HCT116 (cell line): Measurements from ENCODE around the gene DOCK1. TPM values are rescaled to one million over a fixed set of nuclear protein-coding genes. Genes with fewer than 3 reads are reported as not detected.

Experiments
- ATAC-seq: fragments of 200-7000 bp; cut with Tn5 transposase; 2 replicates; pipeline ENCODE4 v1.9.1; 2020; ENCODE audit warnings: mild to moderate bottlenecking, moderate library complexity
- BruUV-seq: library from RNA; stranded (reverse); fragments of 400-500 nt; replicated peaks from 2 replicates; lab custom pipeline; 2021; lab: Mats Ljungman, UMichigan
- CTCF ChIA-PET: fragments of 300-600 bp; sonication (Branson Sonifier 250); formaldehyde crosslinking; loops from one replicate; lab custom pipeline; 2021; ENCODE audit warnings: antibody characterized with exemption; lab: Charles Lee
- POLR2A ChIA-PET: fragments of 300-600, 350-600 bp; sonication (Branson Sonifier 250); formaldehyde crosslinking; loops from one replicate; lab custom pipeline; 2021; ENCODE audit warnings: antibody characterized with exemption; lab: Charles Lee
- RAD21 ChIA-PET, 2 experiments: fragments of 300-600 bp; sonication (Branson Sonifier 250); formaldehyde crosslinking; loops; one replicate each; lab custom pipeline; 2023; ENCODE audit warnings: low total read pairs in 2 of 2; ENCODE audit not compliant: uncharacterized antibody in 2 of 2, unreplicated experiment in 2 of 2, low non-redundant PET in 1 of 2; lab: Charles Lee
- DNase-seq: peaks from one replicate; pipeline ENCODE4 v3.0.0-alpha.2; 2010; ENCODE audit warnings: low read depth, low spot score
- H2AFZ ChIP-seq: fragments of 200-600 bp; shearing (Covaris generic), sonication (generic); 2 replicates; pipeline ENCODE4 v1.6.1; 2017; ENCODE audit warnings: low read depth, mixed run types, mixed read lengths, antibody characterized with exemption, low read length; ENCODE audit not compliant: poor library complexity, severe bottlenecking
- H3K27ac ChIP-seq: 2 replicates; pipeline ENCODE4 v1.5.1; 2012; ENCODE audit warnings: low read depth, low read length
- H3K27me3 ChIP-seq: fragments of 200-600 bp; sonication (generic); 2 replicates; pipeline ENCODE4 v1.6.1; 2016; ENCODE audit warnings: mixed run types, low read length, mixed read lengths; ENCODE audit not compliant: insufficient read depth
- H3K36me3 ChIP-seq, 2 experiments: fragments of 200-500 bp in 1 of 2; fragments of 200-600 bp in 1 of 2; sonication (Bioruptor generic) in 1 of 2; sonication (generic) in 1 of 2; 2 replicates each; pipeline versions ENCODE4 v1.5.1 to v1.6.1; 2014 to 2016; ENCODE audit warnings: low read length in 2 of 2, inconsistent platforms in 1 of 2, mixed read lengths in 1 of 2, mixed run types in 1 of 2; ENCODE audit not compliant: insufficient read depth in 2 of 2, control insufficient read depth in 1 of 2
- H3K4me1 ChIP-seq, 2 experiments: fragments of 200-600 bp in 1 of 2; sonication (generic) in 1 of 2; 2 replicates each; pipeline versions ENCODE4 v1.5.1 to v1.6.1; 2012 to 2017; ENCODE audit warnings: low read length in 2 of 2, inconsistent platforms in 1 of 2, mild to moderate bottlenecking in 1 of 2, mixed read lengths in 1 of 2, mixed run types in 1 of 2, moderate library complexity in 1 of 2; ENCODE audit not compliant: insufficient read depth in 2 of 2, control insufficient read depth in 1 of 2
- H3K4me2 ChIP-seq: fragments of 200-600 bp; sonication (generic); 2 replicates; pipeline ENCODE4 v1.6.1; 2017; ENCODE audit warnings: mixed run types, low read length, mixed read lengths
- H3K4me3 ChIP-seq, 2 experiments: fragments of 200-600 bp in 1 of 2; sonication (generic) in 1 of 2; replicated peaks in 1 of 2; 2 replicates each; pipeline ENCODE4 v1.5.1; 2011 to 2016; ENCODE audit warnings: low read length in 2 of 2, control low read depth in 1 of 2, low read depth in 1 of 2, mild to moderate bottlenecking in 1 of 2, mixed read lengths in 1 of 2, mixed run types in 1 of 2
- H3K79me2 ChIP-seq: fragments of 200-600 bp; sonication (generic); 2 replicates; pipeline ENCODE4 v1.6.1; 2017; ENCODE audit warnings: mild to moderate bottlenecking, mixed run types, low read length, moderate library complexity, mixed read lengths; ENCODE audit not compliant: insufficient read depth
- H3K9ac ChIP-seq: fragments of 200-600 bp; sonication (generic); 2 replicates; pipeline ENCODE4 v1.6.1; 2016; ENCODE audit warnings: low read length, mixed read lengths
- H3K9me2 ChIP-seq: fragments of 200-600 bp; sonication (generic), shearing (Covaris generic); 2 replicates; pipeline ENCODE4 v1.6.1; 2017; ENCODE audit warnings: mixed run types, mild to moderate bottlenecking, moderate library complexity; ENCODE audit not compliant: insufficient read depth
- H3K9me3 ChIP-seq, 2 experiments: fragments of 200-500 bp in 1 of 2; fragments of 200-600 bp in 1 of 2; sonication (Bioruptor generic) in 1 of 2; sonication (generic) in 1 of 2; 2 replicates each; pipeline ENCODE4 v1.6.1; 2014 to 2017; ENCODE audit warnings: low read length in 2 of 2, mixed read lengths in 2 of 2, inconsistent platforms in 1 of 2, low read depth in 1 of 2, mild to moderate bottlenecking in 1 of 2, mixed run types in 1 of 2, moderate library complexity in 1 of 2; ENCODE audit not compliant: control insufficient read depth in 1 of 2, insufficient read depth in 1 of 2
- H4K20me1 ChIP-seq: fragments of 200-600 bp; sonication (generic), shearing (Covaris generic); 2 replicates; pipeline ENCODE4 v1.6.1; 2017; ENCODE audit warnings: mixed run types, mild to moderate bottlenecking, moderate library complexity; ENCODE audit not compliant: insufficient read depth
- EGR1 ChIP-seq: IDR thresholded peaks from 2 replicates; pipeline ENCODE4 v1.6.1; 2012; ENCODE audit warnings: low read depth
- EZH2phosphoT487 ChIP-seq: fragments of 200-600 bp; IDR thresholded peaks from 2 replicates; pipeline ENCODE4 v1.6.1; 2018; ENCODE audit warnings: antibody characterized with exemption, borderline replicate concordance
- POLR2AphosphoS5 ChIP-seq: IDR thresholded peaks from 2 replicates; pipeline ENCODE4 v1.6.1; 2011; ENCODE audit warnings: mild to moderate bottlenecking, low read depth, low read length, moderate library complexity
- RAD21 ChIP-seq: IDR thresholded peaks from 2 replicates; pipeline ENCODE4 v1.6.1; 2012; ENCODE audit warnings: low read depth, mild to moderate bottlenecking
- SP1 ChIP-seq: IDR thresholded peaks from 2 replicates; pipeline ENCODE4 v1.6.1; 2012; ENCODE audit warnings: low read depth
- SRF ChIP-seq: IDR thresholded peaks from 2 replicates; pipeline ENCODE4 v1.6.1; 2012; ENCODE audit warnings: low read depth
- TCF7L2 ChIP-seq: IDR thresholded peaks from 2 replicates; pipeline ENCODE4 v1.7.0; 2011; ENCODE audit warnings: borderline replicate concordance, inconsistent platforms; ENCODE audit not compliant: insufficient read depth, insufficient read length; ENCODE audit errors: extremely low read depth
- YY1 ChIP-seq: IDR thresholded peaks from 2 replicates; pipeline ENCODE4 v1.6.1; 2011; ENCODE audit warnings: low read length, low read depth, moderate library complexity, mild to moderate bottlenecking; ENCODE audit not compliant: insufficient replicate concordance; ENCODE audit errors: extremely low read depth
- intact Hi-C: fragments of 100-400 bp; cut with micrococcal nuclease; formaldehyde crosslinking; loops from 2 replicates; pipeline ENCODE4 v1.10.0; 2022
- total RNA-seq: library from RNA; stranded (reverse); gene quantifications from one replicate; pipeline ENCODE4 v1.2.1, GENCODE V29; 2021; ENCODE audit not compliant: unreplicated experiment
- TF ChIP-seq, protein P1 (sequence below), 3 experiments: fragments of 200-600 bp in 1 of 3; sonication (generic) in 1 of 3; IDR thresholded peaks in 2 of 3; conservative IDR thresholded peaks in 1 of 3; 2 replicates each; pipeline ENCODE4 v1.5.1; 2012 to 2017; ENCODE audit warnings: low read depth in 2 of 3, low read length in 2 of 3, antibody characterized with exemption in 1 of 3, borderline replicate concordance in 1 of 3, control low read depth in 1 of 3, mild to moderate bottlenecking in 1 of 3, mixed read lengths in 1 of 3, mixed run types in 1 of 3, moderate library complexity in 1 of 3; ENCODE audit not compliant: insufficient read depth in 1 of 3
- TF ChIP-seq, protein P2 (sequence below): IDR thresholded peaks from 2 replicates; pipeline ENCODE4 v1.6.1; 2012
- TF ChIP-seq, protein P3 (sequence below): IDR thresholded peaks from 2 replicates; pipeline ENCODE4 v1.6.1; 2011; ENCODE audit warnings: mild to moderate bottlenecking, low read length, moderate library complexity; ENCODE audit not compliant: insufficient replicate concordance; ENCODE audit errors: extremely low read depth

DOCK1 gene
- total RNA-seq, 1 experiment from 2014 or later = 46.5 TPM

DNA sequence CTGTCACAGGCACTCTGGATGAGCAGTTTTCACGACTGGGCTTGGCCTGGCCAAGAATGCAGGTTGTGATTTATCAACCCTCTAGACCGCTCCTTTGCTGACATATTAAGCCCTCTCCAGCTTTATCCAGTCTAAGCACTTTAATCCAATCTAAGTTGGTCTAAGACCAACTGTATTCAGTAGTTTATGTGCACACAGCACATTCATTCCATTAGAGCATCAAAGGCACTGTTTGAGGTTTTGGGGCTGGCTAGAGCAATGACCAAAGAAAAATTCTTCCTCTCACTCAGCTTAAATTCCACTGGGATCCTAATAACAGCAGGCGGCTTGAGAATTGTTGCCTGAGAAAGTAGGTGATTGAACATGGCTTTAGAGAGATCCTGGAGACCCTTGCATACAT is 467.1 kb downstream of the DOCK1 start:
- no peak overlapping the region for H3K4me2 ChIP-seq
- H3K9me2 ChIP-seq = no peaks in the 10 kb centered on the region
- no peak overlapping the region for H2AFZ ChIP-seq
- H3K27me3 ChIP-seq = no peaks in the 10 kb centered on the region
- ChIA-PET CTCF (no interaction called here), RAD21 (no interaction called here), POLR2A (no interaction called here)
- no peaks in the 10 kb centered on the region for H3K4me1 ChIP-seq
- no peaks in the 10 kb centered on the region; a peak in 1 of 4 replicates for H3K36me3 ChIP-seq
- no peak for DNase-seq
- TF ChIP-seq SP1 (no peak), TCF7L2 (no peak), EZH2phosphoT487 (no peak), YY1 (no peak), EGR1 (no peak)
- TF ChIP-seq, protein P1, sequence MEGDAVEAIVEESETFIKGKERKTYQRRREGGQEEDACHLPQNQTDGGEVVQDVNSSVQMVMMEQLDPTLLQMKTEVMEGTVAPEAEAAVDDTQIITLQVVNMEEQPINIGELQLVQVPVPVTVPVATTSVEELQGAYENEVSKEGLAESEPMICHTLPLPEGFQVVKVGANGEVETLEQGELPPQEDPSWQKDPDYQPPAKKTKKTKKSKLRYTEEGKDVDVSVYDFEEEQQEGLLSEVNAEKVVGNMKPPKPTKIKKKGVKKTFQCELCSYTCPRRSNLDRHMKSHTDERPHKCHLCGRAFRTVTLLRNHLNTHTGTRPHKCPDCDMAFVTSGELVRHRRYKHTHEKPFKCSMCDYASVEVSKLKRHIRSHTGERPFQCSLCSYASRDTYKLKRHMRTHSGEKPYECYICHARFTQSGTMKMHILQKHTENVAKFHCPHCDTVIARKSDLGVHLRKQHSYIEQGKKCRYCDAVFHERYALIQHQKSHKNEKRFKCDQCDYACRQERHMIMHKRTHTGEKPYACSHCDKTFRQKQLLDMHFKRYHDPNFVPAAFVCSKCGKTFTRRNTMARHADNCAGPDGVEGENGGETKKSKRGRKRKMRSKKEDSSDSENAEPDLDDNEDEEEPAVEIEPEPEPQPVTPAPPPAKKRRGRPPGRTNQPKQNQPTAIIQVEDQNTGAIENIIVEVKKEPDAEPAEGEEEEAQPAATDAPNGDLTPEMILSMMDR (IDR thresholded peaks at IDR 0.05 in 2 of 3, conservative IDR thresholded peaks at IDR 0.05 in 1 of 3; ENCODE audit: borderline replicate concordance in 1 of 3, insufficient read depth in 1 of 3, low read depth in 2 of 3, low read length in 2 of 3) = no peak
- H3K9ac ChIP-seq = no peak overlapping the region
- no peak overlapping the region for H3K4me3 ChIP-seq
- H4K20me1 ChIP-seq = no peaks in the 10 kb centered on the region
- ATAC-seq = no peak
- no peaks in the 10 kb centered on the region for H3K9me3 ChIP-seq
- no peaks in the 10 kb centered on the region for H3K79me2 ChIP-seq
- intact Hi-C loops = no loop called here
- BruUV-seq = no TSS peak
- H3K27ac ChIP-seq = no peak overlapping the region

DNA sequence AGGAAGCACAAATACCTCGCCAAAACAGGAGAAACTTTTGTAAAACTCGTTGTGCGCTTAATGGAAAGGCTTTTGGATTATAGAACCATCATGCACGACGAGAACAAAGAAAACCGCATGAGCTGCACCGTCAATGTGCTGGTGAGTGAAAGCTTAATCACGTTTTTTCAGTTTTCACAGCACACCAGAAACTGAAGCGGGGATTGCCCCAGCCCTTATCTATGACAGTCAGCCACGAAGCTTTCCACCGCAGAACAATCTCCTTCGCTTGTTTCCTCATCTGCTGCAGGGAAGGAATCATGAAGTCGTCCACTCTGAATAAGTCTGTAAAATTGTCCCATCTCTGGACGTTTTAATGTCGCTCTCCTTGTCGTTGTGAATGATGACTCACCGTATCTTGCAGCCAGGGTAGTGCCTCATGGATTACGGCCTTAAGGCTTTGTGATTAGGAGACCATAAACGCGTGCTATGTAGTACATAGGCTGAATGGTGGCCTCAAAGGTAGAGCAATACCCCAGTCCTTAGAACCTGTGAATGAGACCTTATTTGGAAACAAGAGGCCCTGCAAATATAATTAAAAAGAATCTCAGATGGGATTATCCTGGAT is 468.9 kb downstream of the DOCK1 start:
- Histone ChIP-seq H2AFZ (no peak overlapping the region), H3K36me3 (no peaks in the 10 kb centered on the region; a peak in 1 of 4 replicates), H3K9me3 (no peaks in the 10 kb centered on the region), H3K4me1 (no peaks in the 10 kb centered on the region), H3K79me2 (no peaks in the 10 kb centered on the region), H3K9me2 (no peaks in the 10 kb centered on the region), H3K27me3 (no peaks in the 10 kb centered on the region), H3K4me3 (no peak overlapping the region), H3K27ac (no peak overlapping the region), H4K20me1 (no peaks in the 10 kb centered on the region), H3K9ac (no peak overlapping the region), H3K4me2 (no peak overlapping the region)
- RAD21 ChIA-PET = no interaction called here
- intact Hi-C loops = no loop called here
- DNase-seq (no peak), ATAC-seq (no peak)
- no TSS peak for BruUV-seq
- POLR2A ChIA-PET = no interaction called here
- CTCF ChIA-PET = no interaction called here
- TF ChIP-seq POLR2AphosphoS5 (no peak), YY1 (no peak), RAD21 (no peak), SRF (no peak), EZH2phosphoT487 (no peak)
- TF ChIP-seq, protein P2, sequence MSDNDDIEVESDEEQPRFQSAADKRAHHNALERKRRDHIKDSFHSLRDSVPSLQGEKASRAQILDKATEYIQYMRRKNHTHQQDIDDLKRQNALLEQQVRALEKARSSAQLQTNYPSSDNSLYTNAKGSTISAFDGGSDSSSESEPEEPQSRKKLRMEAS = no peak
- TF ChIP-seq, protein P3, sequence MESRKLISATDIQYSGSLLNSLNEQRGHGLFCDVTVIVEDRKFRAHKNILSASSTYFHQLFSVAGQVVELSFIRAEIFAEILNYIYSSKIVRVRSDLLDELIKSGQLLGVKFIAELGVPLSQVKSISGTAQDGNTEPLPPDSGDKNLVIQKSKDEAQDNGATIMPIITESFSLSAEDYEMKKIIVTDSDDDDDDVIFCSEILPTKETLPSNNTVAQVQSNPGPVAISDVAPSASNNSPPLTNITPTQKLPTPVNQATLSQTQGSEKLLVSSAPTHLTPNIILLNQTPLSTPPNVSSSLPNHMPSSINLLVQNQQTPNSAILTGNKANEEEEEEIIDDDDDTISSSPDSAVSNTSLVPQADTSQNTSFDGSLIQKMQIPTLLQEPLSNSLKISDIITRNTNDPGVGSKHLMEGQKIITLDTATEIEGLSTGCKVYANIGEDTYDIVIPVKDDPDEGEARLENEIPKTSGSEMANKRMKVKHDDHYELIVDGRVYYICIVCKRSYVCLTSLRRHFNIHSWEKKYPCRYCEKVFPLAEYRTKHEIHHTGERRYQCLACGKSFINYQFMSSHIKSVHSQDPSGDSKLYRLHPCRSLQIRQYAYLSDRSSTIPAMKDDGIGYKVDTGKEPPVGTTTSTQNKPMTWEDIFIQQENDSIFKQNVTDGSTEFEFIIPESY = no peak
